DND-41 (cell line): ENCODE data around the gene ANKHD1.

Experiments used
- EZH2 ChIP-seq: IDR thresholded peaks from 3 replicates; pipeline ENCODE4 v1.6.1; 2012; ENCODE audit warnings: borderline replicate concordance, low read depth, mild to moderate bottlenecking, moderate library complexity, low read length, inconsistent platforms; ENCODE audit not compliant: severe bottlenecking
- TF ChIP-seq, protein P1 (sequence below): IDR thresholded peaks from 2 replicates; pipeline ENCODE4 v1.5.1; 2012; ENCODE audit warnings: borderline replicate concordance, low read length, moderate library complexity, mild to moderate bottlenecking; ENCODE audit not compliant: poor library complexity, severe bottlenecking; ENCODE audit errors: extremely low read depth

DNA sequence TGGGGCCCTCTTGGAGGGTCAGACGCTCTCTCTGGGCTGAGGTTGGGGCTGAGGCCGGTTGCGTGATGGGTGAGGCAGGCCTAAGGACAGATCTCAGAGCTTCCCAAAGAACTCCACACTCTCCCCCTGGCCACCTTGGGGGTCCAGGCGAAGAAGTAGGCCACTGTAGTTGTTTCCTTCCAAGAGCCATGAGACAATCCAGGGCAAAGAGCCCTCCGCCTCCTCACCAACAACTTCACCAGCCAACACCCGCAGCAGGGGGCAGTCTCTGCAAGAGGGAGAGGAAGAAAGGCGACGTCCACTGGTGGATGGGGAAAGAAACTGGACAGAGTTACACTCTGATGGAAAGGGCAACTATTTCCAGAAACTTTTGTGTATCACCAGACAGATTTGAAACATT, 173.7 kb downstream of the ANKHD1 start:
- TF ChIP-seq, protein P1, sequence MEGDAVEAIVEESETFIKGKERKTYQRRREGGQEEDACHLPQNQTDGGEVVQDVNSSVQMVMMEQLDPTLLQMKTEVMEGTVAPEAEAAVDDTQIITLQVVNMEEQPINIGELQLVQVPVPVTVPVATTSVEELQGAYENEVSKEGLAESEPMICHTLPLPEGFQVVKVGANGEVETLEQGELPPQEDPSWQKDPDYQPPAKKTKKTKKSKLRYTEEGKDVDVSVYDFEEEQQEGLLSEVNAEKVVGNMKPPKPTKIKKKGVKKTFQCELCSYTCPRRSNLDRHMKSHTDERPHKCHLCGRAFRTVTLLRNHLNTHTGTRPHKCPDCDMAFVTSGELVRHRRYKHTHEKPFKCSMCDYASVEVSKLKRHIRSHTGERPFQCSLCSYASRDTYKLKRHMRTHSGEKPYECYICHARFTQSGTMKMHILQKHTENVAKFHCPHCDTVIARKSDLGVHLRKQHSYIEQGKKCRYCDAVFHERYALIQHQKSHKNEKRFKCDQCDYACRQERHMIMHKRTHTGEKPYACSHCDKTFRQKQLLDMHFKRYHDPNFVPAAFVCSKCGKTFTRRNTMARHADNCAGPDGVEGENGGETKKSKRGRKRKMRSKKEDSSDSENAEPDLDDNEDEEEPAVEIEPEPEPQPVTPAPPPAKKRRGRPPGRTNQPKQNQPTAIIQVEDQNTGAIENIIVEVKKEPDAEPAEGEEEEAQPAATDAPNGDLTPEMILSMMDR = no peak
- TF ChIP-seq EZH2 = no peak
